Right lobe of liver (tissue), 6 donors: Measurements from ENCODE around the gene IQCH. TPM values are rescaled to one million over a fixed set of nuclear protein-coding genes. Genes with fewer than 3 reads are reported as not detected.

Experiments
- ATAC-seq, 4 donors: fragments of 200-7000 bp; cut with Tn5 transposase; one replicate each; pipeline ENCODE4 v1.9.1; 2020; ENCODE audit warnings: mild to moderate bottlenecking in 4 of 4, moderate library complexity in 4 of 4
- DNase-seq, 3 donors: peaks; one replicate each; pipeline ENCODE4 v3.0.0-alpha.2; 2020
- H3K27ac ChIP-seq, 3 donors: fragments of 200-600 bp; one replicate each; pipeline ENCODE4 v1.8.0; 2022
- H3K27me3 ChIP-seq, 2 donors: fragments of 200-600 bp; one replicate each; pipeline ENCODE4 v1.8.0; 2022
- H3K36me3 ChIP-seq, 4 donors: fragments of 200-600 bp; sonication (generic) in 1 of 4; one replicate each; pipeline versions ENCODE4 v1.5.1 to v1.8.0; 2017 to 2022; ENCODE audit warnings: control low read depth in 1 of 4
- H3K4me1 ChIP-seq, 4 donors: fragments of 200-600 bp; sonication (generic) in 1 of 4; one replicate each; pipeline versions ENCODE4 v1.5.1 to v1.8.0; 2017 to 2022; ENCODE audit warnings: control low read depth in 1 of 4
- H3K4me3 ChIP-seq, 3 donors: fragments of 200-600 bp; one replicate each; pipeline ENCODE4 v1.8.0; 2022
- H3K9me3 ChIP-seq, 4 donors: fragments of 200-600 bp; sonication (generic) in 1 of 4; one replicate each; pipeline versions ENCODE4 v1.5.1 to v1.8.0; 2017 to 2022; ENCODE audit warnings: control low read depth in 1 of 4
- POLR2A ChIP-seq: fragments of 450-650 bp; IDR thresholded peaks from one replicate; pipeline ENCODE4 v1.6.1; 2017; ENCODE audit warnings: antibody characterized with exemption, mild to moderate bottlenecking
- WGBS: methylation state at CpG from one replicate; pipeline ENCODE4 v1.1.6; 2018; ENCODE audit warnings: low coverage, low lambda C conversion rate; ENCODE audit not compliant: insufficient coverage; ENCODE audit errors: missing lambda C conversion rate; 5-methylcytosine and 5-hydroxymethylcytosine counted together
- intact Hi-C, 2 donors: fragments of 100-400 bp; cut with DNase I; formaldehyde crosslinking; loops; one replicate each; pipeline versions ENCODE4 v1.11.2 to v1.14.1; 2022
- total RNA-seq, 6 experiments: library from RNA; depleted of rRNA in 2 of 6; stranded (reverse); fragments of >200 nt in 2 of 6; fragmentation: NEBNext Ultra II Directional in 3 of 6; extraction: Animal tissue kit (Norgen Biotek cat#: 25700) in 3 of 6; gene quantifications; one replicate each; pipeline versions ENCODE4 v1.1.0 to v1.2.4, GENCODE V29; 2016 to 2023
- TF ChIP-seq, protein P1 (sequence below), 4 donors: fragments of 200-600 bp in 3 of 4; fragments of 450-650 bp in 1 of 4; IDR thresholded peaks; one replicate each; pipeline versions ENCODE4 v1.5.1 to v1.8.0; 2016 to 2022; ENCODE audit warnings: antibody characterized with exemption in 4 of 4, mild to moderate bottlenecking in 2 of 4
- donor health status: DM: no; HTN: yes; CAD: no.
- donor health status: DM: no; HTN: no; CAD: no.
- donor health status: DM: no; HTN: no; CAD: no.
- donor health status: DM: no; HTN: yes; CAD: no.
- donor health status: DM: no; HTN: yes; CAD: no.

Gene IQCH
- total RNA-seq, 6 experiments from 2014 or later, result 0.91 to 2.3 (median 1.4) TPM

DNA sequence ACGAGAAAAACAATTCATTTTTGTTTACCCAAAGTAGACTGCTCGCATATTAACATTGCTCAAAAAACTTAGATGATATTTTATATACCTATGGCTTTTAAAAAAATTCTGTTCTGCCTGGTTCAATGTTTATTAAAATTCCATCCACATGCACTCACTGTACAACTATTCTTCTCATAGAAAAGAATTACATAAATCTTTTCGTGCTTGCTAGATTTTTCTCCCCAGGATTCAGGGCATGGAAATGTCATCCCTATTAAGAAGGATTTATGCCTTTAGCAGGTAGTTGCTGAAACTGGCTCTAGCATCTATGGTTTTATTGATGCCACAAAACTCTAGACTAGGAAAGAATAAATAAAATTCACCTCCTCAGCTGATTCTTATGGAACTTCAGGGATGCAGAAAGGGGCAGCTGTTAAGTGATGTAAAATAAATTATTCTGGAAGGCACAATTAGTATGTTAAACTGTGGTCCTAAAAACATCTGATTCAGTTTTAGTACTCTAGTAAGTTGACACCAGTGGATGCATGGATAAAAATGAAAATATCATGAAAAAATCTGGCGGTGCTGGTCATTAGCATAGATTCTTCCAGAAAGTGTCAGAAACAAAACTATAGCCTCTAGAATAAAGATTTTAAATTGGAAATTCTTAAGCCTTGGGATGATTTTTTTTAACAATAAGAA, 41.8 kb upstream of the IQCH start:
- Histone ChIP-seq H3K27ac (no peak overlapping the region), H3K9me3 (no peaks in the 10 kb centered on the region), H3K4me1 (no peaks in the 10 kb centered on the region), H3K27me3 (no peaks in the 10 kb centered on the region), H3K4me3 (no peak overlapping the region), H3K36me3 (peaks cover 0 to 11% (median 0%) of the 10 kb centered on the region in 4 donors)
- TF ChIP-seq, protein P1, sequence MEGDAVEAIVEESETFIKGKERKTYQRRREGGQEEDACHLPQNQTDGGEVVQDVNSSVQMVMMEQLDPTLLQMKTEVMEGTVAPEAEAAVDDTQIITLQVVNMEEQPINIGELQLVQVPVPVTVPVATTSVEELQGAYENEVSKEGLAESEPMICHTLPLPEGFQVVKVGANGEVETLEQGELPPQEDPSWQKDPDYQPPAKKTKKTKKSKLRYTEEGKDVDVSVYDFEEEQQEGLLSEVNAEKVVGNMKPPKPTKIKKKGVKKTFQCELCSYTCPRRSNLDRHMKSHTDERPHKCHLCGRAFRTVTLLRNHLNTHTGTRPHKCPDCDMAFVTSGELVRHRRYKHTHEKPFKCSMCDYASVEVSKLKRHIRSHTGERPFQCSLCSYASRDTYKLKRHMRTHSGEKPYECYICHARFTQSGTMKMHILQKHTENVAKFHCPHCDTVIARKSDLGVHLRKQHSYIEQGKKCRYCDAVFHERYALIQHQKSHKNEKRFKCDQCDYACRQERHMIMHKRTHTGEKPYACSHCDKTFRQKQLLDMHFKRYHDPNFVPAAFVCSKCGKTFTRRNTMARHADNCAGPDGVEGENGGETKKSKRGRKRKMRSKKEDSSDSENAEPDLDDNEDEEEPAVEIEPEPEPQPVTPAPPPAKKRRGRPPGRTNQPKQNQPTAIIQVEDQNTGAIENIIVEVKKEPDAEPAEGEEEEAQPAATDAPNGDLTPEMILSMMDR (IDR thresholded peaks at IDR 0.05), result no peak
- no peak for TF ChIP-seq POLR2A
- intact Hi-C loops, result no loop called here
- DNase-seq, result no peak
- WGBS, result 90% methylated on average over 4 of the region's 4 CpGs
- ATAC-seq, result no peak

DNA sequence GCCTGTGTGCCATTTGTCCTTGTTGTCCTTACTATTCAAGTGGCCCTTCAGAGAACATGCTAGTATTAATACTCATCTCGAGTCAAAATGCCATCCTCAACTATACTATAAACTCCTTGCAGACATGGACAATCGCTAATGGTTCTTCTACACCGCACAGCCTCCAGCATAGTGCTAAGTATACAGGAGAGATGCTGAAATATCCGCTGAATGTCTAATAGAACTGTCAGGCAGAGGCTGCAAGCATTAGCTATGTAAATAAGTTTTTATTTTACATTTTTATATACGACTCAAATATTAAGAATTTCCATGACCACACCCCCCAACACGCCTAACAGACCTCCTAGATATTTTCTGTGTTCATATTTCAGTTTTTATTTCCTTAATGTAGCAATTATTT, 39.5 kb upstream of the IQCH start:
- Histone ChIP-seq H3K27me3 (no peaks in the 10 kb centered on the region), H3K36me3 (no peaks in the 10 kb centered on the region), H3K27ac (no peak overlapping the region), H3K9me3 (no peaks in the 10 kb centered on the region), H3K4me1 (no peaks in the 10 kb centered on the region), H3K4me3 (no peak overlapping the region)
- ATAC-seq (no peak), DNase-seq (no peak)
- intact Hi-C loops, result no loop called here
- TF ChIP-seq, protein P1 (IDR thresholded peaks at IDR 0.05), result no peak
- TF ChIP-seq POLR2A, result no peak
- 93% methylated on average over 6 of the region's 6 CpGs for WGBS

DNA sequence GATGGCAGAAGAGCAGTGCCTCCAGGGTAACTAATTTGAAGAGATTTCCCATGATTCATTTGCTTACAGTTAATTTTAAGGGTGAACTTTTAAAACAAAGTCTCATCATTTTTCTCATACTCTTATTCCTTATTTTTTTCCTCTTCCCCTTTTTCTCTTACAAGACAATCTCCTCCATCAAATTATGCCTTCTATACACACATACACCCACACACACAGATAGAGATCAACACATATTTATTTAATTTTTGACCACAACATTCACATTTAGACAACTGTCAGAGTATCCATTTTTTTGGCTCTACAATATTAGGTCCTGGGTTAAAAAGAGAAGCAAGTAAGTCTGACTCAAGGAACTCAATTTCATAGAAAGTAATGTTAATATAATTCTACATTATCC, 37.7 kb upstream of the IQCH start:
- no peak overlapping the region for H3K27ac ChIP-seq
- H3K27me3 ChIP-seq, result no peaks in the 10 kb centered on the region
- H3K9me3 ChIP-seq, result no peaks in the 10 kb centered on the region
- no peak for DNase-seq
- no peaks in the 10 kb centered on the region for H3K4me1 ChIP-seq
- intact Hi-C loops, result no loop called here
- ATAC-seq, result no peak
- TF ChIP-seq, protein P1 (IDR thresholded peaks at IDR 0.05), result no peak
- TF ChIP-seq POLR2A, result no peak
- no peaks in the 10 kb centered on the region for H3K36me3 ChIP-seq
- no peak overlapping the region for H3K4me3 ChIP-seq

DNA sequence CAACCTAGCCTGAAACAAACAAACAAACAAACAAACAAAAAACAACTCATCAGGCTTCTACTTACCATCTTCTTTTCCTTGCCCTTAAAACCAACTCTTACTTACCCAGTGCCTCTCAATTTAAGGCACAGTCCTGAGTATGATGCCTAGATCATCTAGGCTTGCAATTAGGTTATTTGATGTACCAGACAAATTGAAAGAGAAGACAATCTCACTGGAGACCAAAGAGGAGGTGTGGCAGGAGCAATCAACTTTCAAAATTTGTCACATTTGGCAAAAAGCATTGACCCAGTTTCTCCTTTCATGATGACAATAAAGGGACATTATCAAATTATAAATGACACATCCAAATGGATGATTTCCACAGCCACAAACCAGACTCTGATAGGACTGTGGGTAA, 36.2 kb upstream of the IQCH start:
- Histone ChIP-seq H3K36me3 (no peaks in the 10 kb centered on the region), H3K27ac (no peak overlapping the region), H3K4me1 (no peaks in the 10 kb centered on the region), H3K4me3 (no peak overlapping the region), H3K27me3 (no peaks in the 10 kb centered on the region), H3K9me3 (no peaks in the 10 kb centered on the region)
- ATAC-seq (no peak), DNase-seq (no peak)
- intact Hi-C loops, result no loop called here
- TF ChIP-seq, protein P1 (IDR thresholded peaks at IDR 0.05), result no peak
- no peak for TF ChIP-seq POLR2A

DNA sequence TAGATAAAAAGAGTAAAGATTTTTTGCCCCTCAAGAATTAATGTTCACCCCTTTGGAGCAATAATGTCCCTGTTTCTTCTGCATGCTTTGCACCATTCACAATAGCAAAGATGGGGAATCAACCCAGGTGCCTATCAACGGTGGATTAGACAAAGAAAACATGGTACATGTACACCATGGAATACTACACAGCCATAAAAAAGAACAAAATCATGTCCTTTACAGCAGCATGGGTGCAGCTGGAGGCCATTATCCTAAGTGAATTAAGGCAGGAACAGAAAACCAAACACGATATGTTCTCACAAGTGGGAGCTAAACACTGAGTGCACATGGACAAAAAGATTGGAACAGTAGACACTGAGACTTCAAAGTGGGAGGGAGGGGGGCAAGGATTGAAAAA, 35.3 kb upstream of the IQCH start:
- intact Hi-C loops, result no loop called here
- Histone ChIP-seq H3K4me3 (no peak overlapping the region), H3K27ac (no peak overlapping the region), H3K4me1 (no peaks in the 10 kb centered on the region), H3K27me3 (no peaks in the 10 kb centered on the region), H3K36me3 (no peaks in the 10 kb centered on the region), H3K9me3 (no peaks in the 10 kb centered on the region)
- DNase-seq (no peak), ATAC-seq (no peak)
- WGBS, result 83% methylated on average over 1 of the region's 2 CpGs
- TF ChIP-seq, protein P1 (IDR thresholded peaks at IDR 0.05), result no peak
- no peak for TF ChIP-seq POLR2A
